Gastroesophageal sphincter (tissue), 4 donors: Measurements from ENCODE around the gene GIMAP8. TPM values are rescaled to one million over a fixed set of nuclear protein-coding genes. Genes with fewer than 3 reads are reported as not detected.
A peak's percentile ranks its signal among the peaks of the same experiment; 100 is the strongest.
"Not testable (repeated sequence)": the region's sequence is repeated elsewhere in the genome, so short reads cannot be mapped to it uniquely, and the experiment has no call there.

Source experiments
- ATAC-seq: fragments of 150-250 bp; one replicate; pipeline ENCODE4 v1.9.1; 2016; ENCODE audit warnings: mild to moderate bottlenecking, moderate library complexity
- H3K27ac ChIP-seq, 4 donors: fragments of 200-600 bp; sonication (generic) in 3 of 4; 1 replicate in 3 of 4; 2 replicates in 1 of 4; pipeline ENCODE4 v1.5.1; 2016 to 2019
- H3K27me3 ChIP-seq: fragments of 200-600 bp; sonication (generic); one replicate; pipeline ENCODE4 v1.5.1; 2019
- H3K36me3 ChIP-seq, 2 donors: fragments of 200-600 bp; sonication (generic); one replicate each; pipeline ENCODE4 v1.5.1; 2019; ENCODE audit warnings: control low read depth in 1 of 2
- H3K4me1 ChIP-seq, 3 donors: fragments of 200-600 bp; sonication (generic); 1 replicate in 2 of 3; 2 replicates in 1 of 3; pipeline ENCODE4 v1.5.1; 2016 to 2019; ENCODE audit warnings: control low read depth in 2 of 3
- H3K4me3 ChIP-seq, 2 donors: fragments of 200-600 bp; sonication (generic); one replicate each; pipeline ENCODE4 v1.5.1; 2019; ENCODE audit warnings: mild to moderate bottlenecking in 1 of 2, moderate library complexity in 1 of 2
- H3K9me3 ChIP-seq, 3 donors: fragments of 200-600 bp; sonication (generic); one replicate each; pipeline ENCODE4 v1.5.1; 2017 to 2019; ENCODE audit warnings: control low read depth in 2 of 3
- CTCF ChIP-seq, 4 experiments: fragments of 200-600 bp in 2 of 4; fragments of 450-650 bp in 2 of 4; sonication (generic) in 1 of 4; IDR thresholded peaks; one replicate each; pipeline ENCODE4 v1.5.1; 2017 to 2019; ENCODE audit warnings: antibody characterized with exemption in 4 of 4, mild to moderate bottlenecking in 2 of 4, moderate library complexity in 2 of 4
- EP300 ChIP-seq: sonication (generic); formaldehyde crosslinking; IDR thresholded peaks from one replicate; pipeline ENCODE4 v1.6.1; 2017; ENCODE audit warnings: antibody characterized with exemption, mild to moderate bottlenecking
- POLR2A ChIP-seq, 2 donors: fragments of 450-650 bp; IDR thresholded peaks; one replicate each; pipeline ENCODE4 v1.6.1; 2017; ENCODE audit warnings: antibody characterized with exemption in 2 of 2, mild to moderate bottlenecking in 2 of 2, moderate library complexity in 1 of 2
- POLR2AphosphoS5 ChIP-seq: sonication (generic); formaldehyde crosslinking; IDR thresholded peaks from one replicate; pipeline ENCODE4 v1.6.1; 2017; ENCODE audit warnings: antibody characterized with exemption
- WGBS, 2 donors: methylation state at CpG; one replicate each; pipeline ENCODE4 v1.1.5; 2018; ENCODE audit warnings: low coverage in 1 of 2; 5-methylcytosine and 5-hydroxymethylcytosine counted together
- total RNA-seq, 4 donors: library from RNA; depleted of rRNA; stranded (reverse); fragments of >200 nt; gene quantifications; one replicate each; pipeline ENCODE4 v1.1.0, GENCODE V29; 2016

Gene GIMAP8
- total RNA-seq, 4 donors from 2014 or later: 6.1 to 19.1 (median 12.5) TPM

- H3K9me3 ChIP-seq: no peaks in the 10 kb centered on the region
- TF ChIP-seq POLR2A (IDR thresholded peaks at IDR 0.05): no peak
- peak overlapping the region in 1 of 2 donors; percentile 49 for H3K4me3 ChIP-seq
- 61 to 87% methylated on average over 6 to 7 of the region's 8 CpGs for WGBS, 2 donors
- H3K27ac ChIP-seq: peak overlapping the region in 2 of 4 donors; percentile 28 to 73
- no peaks in the 10 kb centered on the region for H3K27me3 ChIP-seq
- no peaks in the 10 kb centered on the region for H3K4me1 ChIP-seq
- ATAC-seq: no peak
- H3K36me3 ChIP-seq: peaks cover 0 to 4% of the 10 kb centered on the region in 2 donors
These were observed 69.7 kb downstream of the GIMAP8 start for GRCh38 chr7:150520145-150520544.

GRCh38 chr7:150522931-150523330 is 72.5 kb downstream of the GIMAP8 start:
- H3K4me1 ChIP-seq, H3K9me3 ChIP-seq, H3K27me3 ChIP-seq, H3K36me3 ChIP-seq, H3K27ac ChIP-seq, H3K4me3 ChIP-seq, ATAC-seq: not testable (repeated sequence)
- 0 to 57% methylated on average over 1 to 6 of the region's 6 CpGs for WGBS, 2 donors

- no peak for ATAC-seq
- no peak overlapping the region for H3K27ac ChIP-seq
- H3K9me3 ChIP-seq: peaks cover 0 to 10% (median 0%) of the 10 kb centered on the region in 3 donors
- H3K36me3 ChIP-seq: peaks cover 0 to 4% of the 10 kb centered on the region in 2 donors
- H3K4me1 ChIP-seq: no peaks in the 10 kb centered on the region
- 0 to 60% methylated on average over 1 of the region's 2 CpGs for WGBS, 2 donors
- no peak overlapping the region for H3K4me3 ChIP-seq
- no peaks in the 10 kb centered on the region for H3K27me3 ChIP-seq
- TF ChIP-seq POLR2AphosphoS5 (no peak), CTCF (IDR thresholded peaks at IDR 0.05) (no peak), POLR2A (IDR thresholded peaks at IDR 0.05) (no peak), EP300 (no peak)
These were observed 73.6 kb downstream of the GIMAP8 start for GRCh38 chr7:150524018-150524417.

Other genes starting within 250 kb of the GIMAP8 start
- gene LRRC61, start 127.3 kb upstream of the GIMAP8 start, total RNA-seq: 10 to 100 TPM in 2 of 4 donors, 1 to 10 TPM in 2; 7.1 to 25.1 (median 14.0) TPM
- gene ACTR3C, start 127.1 kb upstream of the GIMAP8 start, total RNA-seq: 1 to 10 TPM; 6.4 to 10.0 (median 8.1) TPM
- 100 to 1,000 TPM; 152 to 341 (median 157) TPM for gene RARRES2, start 109.0 kb upstream of the GIMAP8 start, total RNA-seq
- 100 to 1,000 TPM in 2 of 4 donors, 10 to 100 TPM in 2; 72.7 to 132 (median 102) TPM for gene REPIN1, start 81.8 kb upstream of the GIMAP8 start, total RNA-seq
- 10 to 100 TPM in 2 of 4 donors, 1 to 10 TPM in 2; 5.3 to 12.5 (median 10.5) TPM for gene ZNF775, start 71.3 kb upstream of the GIMAP8 start, total RNA-seq
- 10 to 100 TPM in 3 of 4 donors, 1 to 10 TPM in 1; 5.1 to 30.0 (median 17.8) TPM for gene GIMAP7, start 64.2 kb downstream of the GIMAP8 start, total RNA-seq
- 10 to 100 TPM in 3 of 4 donors, 1 to 10 TPM in 1; 6.7 to 42.1 (median 26.1) TPM for gene GIMAP4, start 116.8 kb downstream of the GIMAP8 start, total RNA-seq
- 10 to 100 TPM; 15.7 to 45.4 (median 34.4) TPM for gene GIMAP6, start 181.8 kb downstream of the GIMAP8 start, total RNA-seq
- 10 to 100 TPM in 2 of 4 donors, 1 to 10 TPM in 2; 3.3 to 14.9 (median 9.7) TPM for gene GIMAP2, start 235.1 kb downstream of the GIMAP8 start, total RNA-seq